Stimulated activated CD4-positive, alpha-beta T cell treated with anti-CD3 and anti-CD28 coated beads, Interleukin-1b, Interleukin-23, amount 100 ng/mL, for 48 hours (primary cell): ENCODE results near the gene ST3GAL3.

ENCODE experiments used
- DNase-seq: peaks from one replicate; pipeline ENCODE4 v3.0.0-alpha.2; 2020

ST3GAL3 gene

DNA sequence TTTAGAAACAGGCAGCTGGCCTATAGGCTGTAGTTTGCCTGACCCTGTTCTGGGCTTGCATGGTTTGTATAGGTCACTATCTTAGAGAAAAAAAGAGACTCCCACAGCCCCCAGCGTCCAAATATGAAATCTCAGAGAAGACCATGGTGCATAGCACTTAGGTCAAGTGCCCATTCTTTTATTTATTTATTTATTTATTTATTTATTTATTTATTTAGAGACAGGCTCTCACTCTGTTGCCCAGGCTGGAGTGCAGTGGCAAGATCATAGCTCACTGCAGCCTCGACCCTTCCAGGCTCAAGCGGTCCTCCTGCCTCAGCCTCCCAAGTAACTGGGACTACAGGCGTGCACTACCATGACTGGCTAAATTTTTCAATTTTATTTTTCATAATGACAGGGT, 175.4 kb downstream of the ST3GAL3 start:
- no peak for DNase-seq

DNA sequence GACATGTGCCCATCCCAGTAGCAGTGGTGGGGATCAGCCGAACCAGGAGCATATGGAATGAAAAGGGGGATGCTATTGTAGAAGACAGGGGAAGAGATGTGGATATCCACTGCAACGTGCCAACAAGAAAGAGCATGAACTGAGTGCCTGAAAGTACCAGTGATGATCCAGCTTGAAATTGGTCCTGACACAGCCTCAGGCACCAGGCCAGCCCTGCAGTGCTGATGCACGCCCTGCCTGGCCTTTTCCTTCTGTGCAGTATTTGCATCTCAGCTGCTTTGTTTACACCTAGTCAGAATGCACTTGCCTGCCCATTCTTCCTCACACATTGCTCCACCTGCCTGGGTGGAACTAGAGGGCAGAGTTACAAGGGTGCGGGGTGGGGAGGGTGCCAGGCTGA, 176.0 kb downstream of the ST3GAL3 start:
- DNase-seq: no peak

DNA sequence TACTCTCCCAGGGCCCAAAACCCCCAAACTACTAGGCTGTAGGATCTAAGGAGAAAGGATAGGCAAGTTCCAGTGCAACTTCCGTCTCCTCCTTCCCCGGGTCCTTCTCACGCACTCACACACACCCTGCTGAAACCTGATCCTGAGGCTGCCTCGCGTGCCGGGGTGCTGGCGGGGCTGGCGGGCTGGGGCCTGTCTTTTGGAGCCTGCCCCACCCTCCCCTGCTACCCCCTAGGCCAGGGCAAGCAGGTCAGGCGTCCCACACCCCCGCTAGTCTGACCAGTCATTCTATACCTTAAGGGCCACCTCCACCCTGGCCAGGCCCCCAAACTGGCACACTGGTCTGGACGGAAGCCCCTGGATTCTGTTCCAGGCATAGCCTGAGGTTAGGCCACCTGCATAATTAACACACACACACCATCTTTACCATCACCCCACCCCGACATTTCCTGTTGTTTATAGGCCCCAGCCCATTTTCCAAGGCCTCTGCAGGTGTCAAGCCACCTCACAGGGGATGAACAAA, 178.0 kb downstream of the ST3GAL3 start:
- DNase-seq: no peak

DNA sequence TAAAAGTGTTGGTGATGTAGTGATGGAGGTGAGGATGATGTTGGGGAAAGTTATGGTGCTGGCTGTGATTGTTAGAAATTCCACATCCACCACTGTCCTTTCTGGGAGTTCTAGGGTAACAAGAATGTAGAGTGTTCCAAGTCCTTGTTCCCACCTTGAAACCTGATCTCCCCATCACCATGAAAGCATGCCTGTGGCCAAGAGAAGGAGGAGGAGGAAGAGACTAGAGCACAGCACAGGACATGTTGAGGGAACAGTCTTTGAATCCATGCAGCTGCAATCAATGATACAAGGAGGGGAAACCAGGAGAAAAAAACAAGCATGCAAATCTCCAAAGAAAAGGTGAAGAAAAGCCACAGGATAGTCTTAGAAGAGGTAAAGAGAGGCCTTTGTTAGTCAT, 180.4 kb downstream of the ST3GAL3 start:
- DNase-seq: no peak

DNA sequence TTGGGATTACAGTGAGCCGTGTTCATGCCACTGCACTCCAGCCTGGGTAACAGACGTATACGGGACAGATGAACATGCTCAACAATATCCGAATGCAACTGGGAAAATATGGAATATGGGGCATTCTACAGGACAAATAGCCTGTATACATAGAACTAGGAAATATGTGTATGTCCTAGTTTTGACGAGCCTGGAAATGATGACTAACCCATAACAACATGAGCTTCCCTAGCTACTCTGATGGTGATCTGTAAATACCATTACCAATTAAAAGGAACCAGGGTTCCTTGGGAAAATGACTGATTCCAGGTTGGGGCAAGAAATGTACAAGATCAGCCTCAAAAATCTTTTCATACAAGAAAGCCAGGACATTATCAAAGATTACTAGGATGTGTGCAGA, 183.5 kb downstream of the ST3GAL3 start:
- no peak for DNase-seq

DNA sequence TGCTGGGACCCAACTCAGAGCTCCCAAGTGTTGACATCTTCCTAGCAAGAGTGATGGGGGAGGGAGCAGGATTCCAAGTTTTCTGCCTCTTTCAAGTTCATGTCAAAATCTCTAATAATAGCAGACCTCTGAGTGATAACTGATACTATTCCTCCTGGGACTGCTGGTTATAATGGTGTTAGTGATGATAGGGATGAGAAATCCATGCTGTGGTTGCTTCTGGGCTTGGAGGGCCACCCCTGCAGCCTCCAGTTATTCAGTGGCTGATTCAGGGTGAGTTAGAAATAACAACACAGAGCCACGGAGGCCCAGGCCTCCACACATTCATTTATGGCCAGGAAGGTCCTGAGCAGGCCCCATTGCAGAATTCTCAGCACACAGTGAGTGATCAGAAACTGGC, 185.7 kb downstream of the ST3GAL3 start:
- DNase-seq: no peak

DNA sequence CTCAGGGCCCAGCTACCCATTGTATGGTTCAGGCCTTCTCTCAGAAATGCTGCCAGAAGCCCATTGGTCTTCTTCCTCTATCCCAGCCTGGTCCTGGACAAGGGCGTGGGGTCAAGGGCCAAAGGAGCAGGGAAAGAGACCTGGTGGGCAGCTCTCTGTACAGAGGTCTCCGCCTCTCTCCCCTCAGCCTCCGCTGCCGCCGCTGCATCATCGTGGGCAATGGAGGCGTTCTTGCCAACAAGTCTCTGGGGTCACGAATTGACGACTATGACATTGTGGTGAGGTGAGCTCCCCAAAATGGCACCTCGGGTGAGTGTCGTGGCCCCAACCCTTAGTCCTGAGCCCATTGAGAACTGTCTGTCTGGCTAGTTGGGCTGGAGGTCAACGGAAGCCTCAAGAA, 191.6 kb downstream of the ST3GAL3 start:
- DNase-seq: no peak

DNA sequence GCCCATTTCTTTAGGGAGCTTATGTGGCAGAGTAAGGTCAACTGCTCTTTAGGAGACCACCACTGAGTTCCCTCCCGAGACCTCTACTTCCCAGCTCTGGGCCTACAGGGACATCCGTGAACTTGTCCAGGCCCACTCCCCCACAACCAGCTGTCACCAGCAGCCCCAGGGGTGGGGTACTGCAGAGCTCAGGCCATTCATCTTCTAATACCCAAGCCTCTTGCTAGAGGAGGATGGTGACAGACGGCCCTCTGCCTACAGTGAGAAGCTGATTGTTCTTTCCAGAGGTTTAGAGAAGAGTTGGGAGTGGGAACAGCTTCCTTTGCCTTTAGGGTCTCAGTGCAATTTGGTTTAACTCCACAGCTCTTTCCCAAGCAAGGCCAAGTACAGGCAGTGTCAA, 193.1 kb downstream of the ST3GAL3 start:
- DNase-seq: no peak

DNA sequence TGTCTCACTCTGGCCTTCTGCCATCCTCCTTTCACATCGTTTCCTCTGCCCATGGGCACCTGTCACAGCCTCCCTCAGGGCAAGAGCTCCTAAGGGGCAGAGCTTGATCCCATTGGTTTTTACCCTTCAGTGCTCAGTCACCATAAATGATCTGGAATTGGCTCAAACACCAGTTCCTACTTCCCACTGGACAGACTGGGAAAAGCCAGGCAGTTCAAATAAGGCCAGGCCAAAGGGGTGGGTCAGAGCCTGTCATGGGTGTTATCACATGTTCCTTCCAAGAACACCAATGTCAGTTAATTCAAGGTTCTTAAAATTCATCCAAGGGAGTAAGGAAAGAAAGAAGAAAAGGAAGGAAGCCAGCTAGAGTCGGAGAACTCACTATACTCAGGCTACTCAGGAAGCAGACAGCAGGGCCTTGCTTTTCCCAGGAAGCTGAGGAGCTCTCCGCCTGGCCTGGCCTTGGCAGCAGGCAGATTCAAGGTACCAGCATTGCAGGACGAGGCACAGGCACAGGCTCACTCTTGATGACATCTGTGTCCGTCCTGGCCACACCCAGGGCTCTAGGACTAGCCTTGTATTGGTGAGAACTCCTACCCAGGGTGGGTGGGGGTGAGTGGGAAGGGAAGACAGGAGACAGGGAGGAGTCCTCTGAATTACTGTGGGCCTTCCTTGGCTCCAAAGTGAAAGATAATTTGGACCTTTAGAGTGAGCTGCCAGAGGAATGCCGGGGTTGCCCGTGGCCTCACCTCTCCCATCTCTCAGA, 194.0 kb downstream of the ST3GAL3 start:
- DNase-seq: no peak

DNA sequence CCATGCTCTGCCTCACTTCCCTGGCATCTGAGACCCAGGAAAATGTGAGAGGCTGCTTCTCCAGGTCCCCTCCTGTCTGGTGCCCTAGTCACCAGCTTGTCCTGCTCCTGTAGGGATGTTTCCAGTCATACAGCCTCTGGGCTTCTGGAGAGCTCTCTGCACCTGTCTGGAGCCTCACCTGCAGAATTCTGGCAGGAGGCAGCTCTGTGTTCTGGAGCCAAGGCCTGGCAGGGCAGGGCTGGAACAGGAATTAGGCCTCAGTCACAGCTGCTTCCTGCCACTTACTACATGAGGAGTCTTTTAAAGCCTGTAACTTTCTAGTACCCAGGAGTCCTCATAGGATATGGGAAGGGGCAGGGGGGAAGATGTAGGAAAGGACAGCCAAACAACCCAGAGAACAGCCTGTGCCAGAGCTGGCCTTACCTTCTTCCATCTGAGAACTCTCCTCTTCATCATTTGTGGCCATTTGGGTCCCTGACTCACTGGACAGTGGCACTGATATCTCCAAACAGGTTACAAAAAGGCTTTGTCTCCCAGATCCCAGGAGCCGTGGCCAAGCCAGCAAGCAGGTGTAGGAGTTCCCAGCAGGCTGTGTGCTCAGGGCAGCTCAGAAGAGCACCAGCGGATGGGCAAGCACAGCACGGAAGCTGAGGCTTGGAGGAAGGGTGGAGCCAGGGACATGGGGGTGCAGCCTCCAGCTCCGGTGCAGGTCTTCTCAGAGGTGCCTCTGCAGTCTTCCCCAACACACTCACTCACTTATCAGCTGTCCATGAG, 194.9 kb downstream of the ST3GAL3 start:
- no peak for DNase-seq

DNA sequence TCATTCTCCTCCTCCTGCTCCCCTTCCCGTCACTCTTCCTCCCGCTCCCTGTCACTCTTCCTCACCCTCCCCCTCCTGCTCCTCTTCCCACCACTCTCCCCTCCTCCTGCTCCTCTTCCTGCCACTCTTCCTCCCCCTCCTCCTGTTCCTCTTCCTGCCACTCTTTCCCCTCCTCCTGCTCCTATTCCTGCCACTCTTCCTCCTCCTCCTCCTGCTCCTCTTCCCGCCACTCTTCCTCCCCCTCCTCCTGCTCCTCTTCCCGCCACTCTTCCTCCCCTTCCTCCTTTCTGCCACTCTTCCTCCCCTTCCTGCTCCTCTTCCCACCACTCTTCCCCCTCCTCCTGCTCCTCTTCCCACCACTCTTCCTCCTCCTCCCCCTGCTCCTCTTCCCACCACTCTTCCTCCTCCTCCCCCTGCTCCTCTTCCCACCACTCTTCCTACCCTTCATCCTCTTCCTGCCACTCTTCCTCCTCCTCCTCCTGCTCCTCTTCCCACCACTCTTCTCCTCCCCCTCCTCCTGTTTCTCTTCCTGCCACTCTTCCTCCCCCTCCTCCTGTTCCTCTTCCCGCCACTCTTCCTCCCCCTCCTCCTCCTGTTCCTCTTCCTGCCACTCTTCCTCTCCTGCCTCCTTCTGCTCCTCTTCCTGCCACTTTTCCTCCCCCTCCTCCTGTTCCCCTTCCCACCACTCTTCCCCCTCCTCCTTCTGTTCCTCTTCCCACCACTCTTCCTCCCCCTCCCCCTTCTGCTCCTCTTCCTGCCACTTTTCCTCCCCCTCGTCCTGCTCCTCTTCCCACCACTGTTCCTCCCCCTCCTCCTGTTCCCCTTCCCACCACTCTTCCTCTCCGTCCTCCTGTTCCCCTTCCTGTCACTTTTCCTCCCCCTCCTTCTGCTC, 197.6 kb downstream of the ST3GAL3 start:
- no peak for DNase-seq

DNA sequence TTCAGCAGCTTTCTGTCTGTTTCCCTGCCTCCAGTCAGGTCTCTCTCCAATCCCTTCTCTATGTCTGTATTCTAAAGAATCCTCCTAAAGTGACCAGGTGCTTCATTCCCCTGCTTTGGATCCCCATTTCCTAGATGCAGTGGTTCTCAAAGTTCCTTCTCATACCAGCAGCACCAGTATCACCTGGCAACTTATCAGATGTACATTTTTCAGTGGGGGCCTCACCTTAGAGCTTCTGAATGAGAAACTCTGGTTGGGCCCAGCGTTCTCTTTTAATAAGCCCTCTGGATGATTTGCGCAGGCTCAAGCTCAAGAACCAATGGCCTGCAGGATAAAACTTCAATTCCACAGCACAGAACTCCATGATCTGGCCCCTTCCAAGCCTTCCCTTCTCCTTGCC, 200.9 kb downstream of the ST3GAL3 start:
- no peak for DNase-seq

DNA sequence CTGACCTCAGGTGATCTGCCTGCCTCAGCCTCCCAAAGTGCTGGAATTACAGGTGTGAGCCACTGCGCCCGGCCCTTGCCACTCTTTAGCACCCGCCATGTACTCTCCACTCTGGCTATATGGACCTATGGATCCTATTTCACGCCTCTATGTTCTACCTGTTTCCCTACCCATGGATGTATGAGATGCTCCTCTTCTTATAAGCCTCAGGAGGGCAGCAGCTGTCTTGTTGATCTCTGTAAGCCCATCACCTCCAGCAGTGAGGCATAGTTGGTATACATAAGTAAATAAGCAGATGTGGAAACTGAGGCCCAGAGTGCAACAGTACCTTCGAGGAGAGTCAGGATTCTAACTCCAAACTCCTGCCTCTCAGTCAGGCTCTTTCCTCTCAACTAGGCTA, 201.5 kb downstream of the ST3GAL3 start:
- no peak for DNase-seq

DNA sequence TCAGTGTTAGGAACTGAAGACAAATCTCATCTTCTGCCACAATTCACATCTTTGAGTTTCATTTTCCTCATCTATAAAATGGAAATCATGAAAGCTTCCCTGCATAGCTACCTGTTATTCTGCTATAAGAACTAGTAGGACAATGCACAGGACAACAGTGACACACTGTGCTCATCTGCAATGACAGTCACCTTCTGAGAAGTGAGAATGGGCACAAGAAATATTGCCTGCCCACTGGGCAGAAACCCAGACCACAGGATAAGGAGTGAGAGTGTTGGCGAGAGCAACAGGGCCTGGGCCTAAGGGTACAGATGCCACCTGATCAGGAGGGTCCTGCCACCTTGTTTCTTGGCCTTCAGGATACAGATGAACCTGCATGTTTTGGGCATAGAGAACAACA, 203.0 kb downstream of the ST3GAL3 start:
- no peak for DNase-seq

DNA sequence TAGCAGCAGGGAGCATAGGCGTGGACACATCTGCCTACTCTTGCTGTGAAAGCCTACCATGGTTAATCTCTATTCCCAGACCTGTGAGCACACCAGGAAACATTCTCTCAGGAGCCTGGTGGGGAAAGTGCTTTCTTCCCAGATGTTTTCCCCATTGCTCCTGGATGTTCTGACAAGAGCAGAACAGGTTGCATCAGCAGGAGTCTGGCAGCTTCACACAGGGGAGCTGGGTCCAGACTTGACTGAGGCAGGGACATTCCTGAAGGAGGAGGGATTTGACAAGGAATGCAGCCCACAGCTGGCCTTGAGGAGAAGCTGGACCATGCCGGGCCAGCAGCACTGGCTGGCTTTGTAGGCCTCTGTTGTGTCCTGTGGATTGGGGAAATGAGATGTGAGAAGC, 205.3 kb downstream of the ST3GAL3 start:
- DNase-seq: no peak

DNA sequence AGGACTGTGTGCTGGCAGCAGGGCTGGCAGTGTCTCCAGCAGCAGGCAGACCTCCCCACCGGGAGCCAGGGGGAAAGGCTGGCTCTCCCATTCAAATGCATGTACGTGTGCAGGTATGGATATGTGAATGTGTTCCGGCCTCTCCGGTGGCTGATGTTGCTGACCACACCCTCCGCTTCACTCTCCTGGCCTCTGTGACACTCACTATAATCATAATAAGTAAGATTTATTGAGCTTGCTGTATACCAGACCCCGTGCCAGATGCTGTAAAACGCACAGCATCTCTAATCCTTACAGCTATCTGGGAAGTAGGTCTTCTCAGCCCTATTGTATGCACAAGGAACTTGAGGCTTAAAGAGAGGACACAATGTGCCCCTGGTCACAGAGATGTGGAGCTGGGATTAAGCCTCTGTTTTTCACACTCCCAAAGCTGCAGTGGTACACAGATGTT, 205.7 kb downstream of the ST3GAL3 start:
- no peak for DNase-seq

DNA sequence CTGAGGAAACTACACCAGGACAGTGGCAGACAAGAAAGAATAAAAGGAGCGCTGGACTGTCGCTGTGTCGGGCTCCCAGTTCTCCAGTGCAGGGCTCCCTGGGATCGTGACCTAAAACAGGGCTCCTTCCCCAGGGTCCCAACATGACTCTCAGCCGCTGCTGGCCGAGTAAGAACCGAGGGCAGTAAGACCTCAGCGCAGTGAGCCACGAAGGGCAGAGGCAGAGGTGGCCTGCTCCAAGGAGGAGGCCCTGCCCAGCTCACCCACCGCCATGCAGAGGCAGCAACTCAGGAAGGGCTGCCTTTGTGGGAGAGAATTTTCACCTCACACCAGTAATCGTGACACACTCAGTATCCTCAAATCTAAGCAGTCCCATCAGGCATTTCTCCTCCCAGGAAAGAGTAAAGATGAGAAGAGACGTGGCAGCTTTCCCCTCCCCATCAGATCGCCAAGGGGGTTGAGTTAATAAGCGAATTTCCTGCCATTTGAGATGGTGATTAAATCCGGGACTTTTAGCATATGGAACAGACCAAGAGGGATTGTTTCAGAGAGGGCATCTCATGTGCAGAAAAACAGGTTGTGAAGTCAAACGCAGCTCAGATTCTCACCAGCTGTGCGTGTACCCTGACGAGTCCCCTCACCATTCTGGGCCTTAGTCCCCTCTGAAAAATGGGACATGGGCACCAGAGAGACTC, 206.5 kb downstream of the ST3GAL3 start:
- no peak for DNase-seq

DNA sequence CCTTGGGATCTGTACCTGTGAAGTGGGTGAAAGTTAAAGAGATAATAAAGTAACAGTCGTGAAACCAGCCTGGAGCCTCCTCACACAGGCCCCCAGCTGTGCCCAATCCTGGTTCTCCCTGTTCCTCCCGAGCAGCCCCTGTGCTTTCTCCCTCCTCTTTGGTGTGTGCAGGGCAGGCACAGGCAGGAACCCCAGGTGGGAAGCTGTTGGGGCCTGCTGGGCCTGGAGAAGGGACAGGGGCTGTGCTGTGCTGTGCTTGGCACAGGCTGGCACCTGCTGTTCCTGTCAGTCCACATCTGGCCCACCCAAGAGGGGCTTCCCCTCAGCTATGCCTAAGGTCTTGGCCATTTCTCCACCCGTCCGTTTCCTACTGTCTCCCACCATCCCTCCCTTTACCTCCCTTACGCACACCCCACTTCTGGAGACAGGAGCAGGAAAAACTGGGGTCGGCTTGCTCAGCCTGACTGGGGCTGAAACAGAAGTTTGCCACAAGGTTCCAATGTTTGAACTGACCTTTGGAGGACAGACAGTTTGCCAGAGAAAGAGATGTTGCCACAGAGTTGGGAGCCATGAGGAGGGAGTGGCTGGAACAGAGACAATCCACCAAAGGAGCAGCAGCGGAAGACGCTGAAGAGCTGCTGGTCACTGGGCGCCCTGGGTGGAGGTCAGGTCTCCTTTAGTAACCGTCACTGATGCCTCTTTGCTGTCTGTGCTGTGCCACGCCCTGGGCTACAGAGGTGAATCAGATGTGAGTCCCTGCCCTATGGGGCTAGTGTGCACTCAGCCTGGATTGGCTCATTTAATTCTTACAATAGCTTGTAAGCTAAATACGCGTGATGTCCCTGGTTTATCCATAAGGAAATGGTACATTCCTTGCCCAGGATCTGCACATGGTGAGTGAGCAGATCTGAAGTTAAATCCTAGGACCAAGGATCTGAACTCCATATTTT, 207.5 kb downstream of the ST3GAL3 start:
- DNase-seq: no peak

DNA sequence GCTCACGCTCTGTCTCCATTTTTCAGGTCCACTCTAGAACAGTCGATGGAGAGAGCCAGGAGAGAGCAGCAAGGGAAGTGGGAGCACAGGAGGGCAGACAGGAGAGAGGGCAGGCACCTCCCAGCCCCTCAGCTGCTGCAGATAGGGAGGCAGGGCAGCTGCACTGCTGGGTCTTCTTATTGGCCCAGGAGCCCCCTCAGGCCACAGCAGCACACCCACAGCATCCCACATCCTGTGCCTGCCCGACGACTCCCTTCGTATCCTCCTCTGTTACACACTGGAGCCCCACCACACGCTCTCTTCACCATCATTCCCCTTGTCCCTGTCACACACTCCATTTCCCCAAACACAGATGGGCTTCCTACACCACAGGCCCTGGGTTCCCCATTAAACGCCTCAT, 212.6 kb downstream of the ST3GAL3 start:
- no peak for DNase-seq

DNA sequence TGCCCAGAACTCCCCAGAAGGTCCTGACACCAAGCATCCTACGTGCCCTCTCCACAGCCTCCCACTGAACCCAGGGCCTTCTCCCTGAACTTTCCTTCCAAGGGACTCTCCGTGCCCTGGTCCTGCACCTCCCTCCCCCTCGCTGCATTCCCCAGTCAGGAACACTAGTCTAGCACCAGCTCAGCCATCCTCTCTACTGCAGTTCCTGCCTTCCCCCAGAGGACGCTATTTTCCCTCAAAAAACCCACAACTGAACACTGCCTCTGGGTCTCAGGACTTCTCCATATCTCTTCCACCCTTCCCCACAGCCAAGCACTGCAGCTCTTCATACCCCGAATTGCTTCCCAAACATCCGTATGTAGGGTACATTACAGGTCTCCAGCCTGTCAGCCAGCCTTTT, 213.7 kb downstream of the ST3GAL3 start:
- no peak for DNase-seq

DNA sequence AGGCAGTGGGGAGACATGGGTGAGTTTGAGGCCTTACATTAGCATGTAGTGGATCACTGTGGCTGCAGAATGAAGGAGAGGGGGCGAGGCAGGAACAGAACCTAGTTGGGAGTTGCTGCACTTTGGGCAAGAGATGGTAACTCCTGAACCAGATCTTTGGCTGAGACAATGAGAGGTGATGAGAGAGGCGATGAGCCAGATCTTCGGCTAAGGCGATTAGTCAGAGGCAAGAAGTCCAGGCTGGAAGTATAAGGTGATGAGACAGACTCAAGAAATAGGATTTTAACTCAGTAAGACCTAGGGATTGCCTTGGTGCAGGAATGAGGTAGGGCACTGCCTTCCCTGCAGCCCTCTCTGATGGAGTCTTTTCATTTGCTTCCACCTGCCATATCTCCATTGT, 217.2 kb downstream of the ST3GAL3 start:
- DNase-seq: no peak
